C4-2B (cell line): ENCODE measurements around the gene CCDC112.

Experiments
- H3K27ac ChIP-seq: fragments of 450-650 bp; 2 replicates; pipeline ENCODE4 v1.5.1; 2017
- ZFX ChIP-seq: fragments of 450-650 bp; IDR thresholded peaks from 2 replicates; pipeline ENCODE4 v1.6.1; 2017
- TF ChIP-seq, protein P1 (sequence below): fragments of 450-650 bp; conservative IDR thresholded peaks from 2 replicates; pipeline ENCODE4 v1.5.1; 2017; ENCODE audit warnings: mild to moderate bottlenecking

CCDC112 gene

DNA sequence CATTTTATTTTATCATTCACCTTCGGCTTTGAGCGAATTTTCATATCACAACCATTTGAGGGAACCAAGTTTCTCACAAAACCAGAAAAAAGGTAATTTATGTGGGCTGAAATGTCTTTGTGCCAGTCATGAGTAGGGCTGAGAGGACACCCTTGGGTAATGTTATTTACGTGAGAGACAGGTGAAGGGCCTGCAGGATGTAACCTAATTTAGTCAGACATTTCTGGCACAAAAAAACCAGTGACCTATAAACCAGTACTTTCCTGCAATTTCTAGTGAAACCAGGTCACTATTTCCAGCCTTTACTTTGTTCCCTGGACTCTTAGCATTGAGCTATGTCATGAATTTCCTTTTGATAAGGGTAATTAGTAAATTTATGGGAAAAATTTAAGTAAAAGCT lies 17.2 kb upstream of the CCDC112 start:
- TF ChIP-seq ZFX = no peak
- TF ChIP-seq, protein P1, sequence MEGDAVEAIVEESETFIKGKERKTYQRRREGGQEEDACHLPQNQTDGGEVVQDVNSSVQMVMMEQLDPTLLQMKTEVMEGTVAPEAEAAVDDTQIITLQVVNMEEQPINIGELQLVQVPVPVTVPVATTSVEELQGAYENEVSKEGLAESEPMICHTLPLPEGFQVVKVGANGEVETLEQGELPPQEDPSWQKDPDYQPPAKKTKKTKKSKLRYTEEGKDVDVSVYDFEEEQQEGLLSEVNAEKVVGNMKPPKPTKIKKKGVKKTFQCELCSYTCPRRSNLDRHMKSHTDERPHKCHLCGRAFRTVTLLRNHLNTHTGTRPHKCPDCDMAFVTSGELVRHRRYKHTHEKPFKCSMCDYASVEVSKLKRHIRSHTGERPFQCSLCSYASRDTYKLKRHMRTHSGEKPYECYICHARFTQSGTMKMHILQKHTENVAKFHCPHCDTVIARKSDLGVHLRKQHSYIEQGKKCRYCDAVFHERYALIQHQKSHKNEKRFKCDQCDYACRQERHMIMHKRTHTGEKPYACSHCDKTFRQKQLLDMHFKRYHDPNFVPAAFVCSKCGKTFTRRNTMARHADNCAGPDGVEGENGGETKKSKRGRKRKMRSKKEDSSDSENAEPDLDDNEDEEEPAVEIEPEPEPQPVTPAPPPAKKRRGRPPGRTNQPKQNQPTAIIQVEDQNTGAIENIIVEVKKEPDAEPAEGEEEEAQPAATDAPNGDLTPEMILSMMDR = no peak
- H3K27ac ChIP-seq = no peak overlapping the region

DNA sequence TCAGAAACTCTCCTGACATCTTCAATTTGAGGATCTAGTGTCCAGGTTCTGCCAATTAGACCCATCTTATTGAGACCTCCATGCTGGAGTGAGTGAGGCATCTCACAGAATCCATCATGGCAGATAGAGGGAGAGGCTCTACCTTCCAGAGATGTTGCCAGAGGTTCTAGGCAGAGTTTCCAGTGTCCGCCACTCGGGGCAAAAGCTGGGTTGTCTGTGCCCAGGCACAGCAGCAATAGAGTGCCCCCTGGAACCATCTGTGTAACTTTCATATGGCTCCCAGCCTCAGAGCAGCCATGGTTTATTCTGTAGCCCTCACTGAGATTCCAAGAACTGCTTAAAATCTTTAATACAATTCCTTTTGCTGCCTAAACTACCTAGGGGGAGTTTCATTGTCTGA lies 16.6 kb upstream of the CCDC112 start:
- H3K27ac ChIP-seq = no peak overlapping the region
- no peak for TF ChIP-seq ZFX
- TF ChIP-seq, protein P1 = no peak

DNA sequence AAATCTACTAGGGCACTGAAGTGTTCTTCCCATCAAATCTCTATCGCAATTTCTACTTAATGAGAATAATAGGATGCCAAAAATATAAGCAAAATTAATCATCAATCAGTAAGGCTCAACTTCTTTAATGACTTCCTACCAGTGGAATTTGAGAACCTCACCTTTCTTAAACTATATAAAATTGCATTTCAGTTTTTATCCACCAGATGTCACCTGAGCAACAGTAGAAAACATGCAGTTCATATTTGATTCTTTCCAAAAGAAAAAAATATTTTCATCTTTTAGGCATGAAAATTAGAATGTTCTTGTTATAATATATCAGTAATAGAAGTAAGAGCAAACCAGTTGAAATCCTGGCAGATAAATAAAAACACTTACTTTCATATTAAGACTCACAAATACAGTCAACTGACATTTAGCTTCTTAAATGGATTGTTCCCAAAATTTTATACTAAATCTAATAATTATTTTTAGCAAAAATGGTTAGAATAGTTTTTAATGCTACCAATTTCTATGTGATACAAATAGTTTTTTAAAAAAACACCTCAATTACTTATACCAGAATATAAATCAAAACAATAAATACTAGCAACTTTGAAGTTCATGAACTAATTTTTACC lies 13.4 kb upstream of the CCDC112 start:
- TF ChIP-seq, protein P1 = peak; percentile 84
- no peak for TF ChIP-seq ZFX
- H3K27ac ChIP-seq = no peak overlapping the region

DNA sequence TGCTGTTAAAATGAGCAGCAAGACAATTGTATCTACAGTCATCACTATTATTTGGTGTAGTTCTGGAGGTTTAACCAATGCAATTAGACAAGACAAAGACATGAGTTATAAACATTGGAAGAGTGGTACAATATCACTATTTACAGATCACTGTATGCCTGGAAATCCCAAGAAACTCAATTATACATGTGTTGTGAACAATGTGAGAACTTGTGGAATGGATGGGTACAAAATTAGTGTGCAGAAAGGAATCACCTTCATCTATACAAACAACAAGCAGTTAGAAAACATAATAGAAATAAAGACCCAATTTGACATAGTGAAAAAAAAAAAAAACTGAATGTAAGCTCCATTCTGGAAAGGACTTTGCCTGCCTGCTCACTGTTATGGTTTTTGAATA lies 12.4 kb upstream of the CCDC112 start:
- TF ChIP-seq, protein P1 = no peak
- TF ChIP-seq ZFX = no peak
- H3K27ac ChIP-seq = no peak overlapping the region

DNA sequence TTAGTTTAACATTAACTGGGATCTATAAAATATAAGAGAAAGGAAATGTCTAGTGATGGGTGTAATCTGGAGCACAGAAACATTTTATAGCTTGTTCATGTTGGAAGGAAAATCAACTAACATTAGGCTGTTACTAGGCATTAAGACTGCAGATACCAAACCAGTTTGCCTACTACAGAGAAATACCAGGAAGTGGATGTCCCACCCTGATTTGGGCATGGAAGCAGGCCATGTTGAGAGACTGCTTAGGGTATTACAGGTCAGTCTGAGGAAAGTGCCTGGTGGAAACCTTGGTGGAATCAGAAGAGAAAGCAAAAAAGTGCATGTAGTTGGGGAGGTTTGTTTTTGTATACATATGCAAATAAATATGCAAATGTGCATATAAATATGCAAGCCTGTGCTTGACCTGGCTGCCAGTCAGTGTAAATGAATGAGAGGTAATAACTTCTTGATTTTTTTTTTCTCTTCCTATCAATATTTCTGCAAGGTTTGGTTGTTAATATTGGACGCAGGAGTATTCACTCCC lies 9.6 kb upstream of the CCDC112 start:
- H3K27ac ChIP-seq = no peak overlapping the region; the same call in 1 of the 2 replicates
- TF ChIP-seq, protein P1 = no peak

DNA sequence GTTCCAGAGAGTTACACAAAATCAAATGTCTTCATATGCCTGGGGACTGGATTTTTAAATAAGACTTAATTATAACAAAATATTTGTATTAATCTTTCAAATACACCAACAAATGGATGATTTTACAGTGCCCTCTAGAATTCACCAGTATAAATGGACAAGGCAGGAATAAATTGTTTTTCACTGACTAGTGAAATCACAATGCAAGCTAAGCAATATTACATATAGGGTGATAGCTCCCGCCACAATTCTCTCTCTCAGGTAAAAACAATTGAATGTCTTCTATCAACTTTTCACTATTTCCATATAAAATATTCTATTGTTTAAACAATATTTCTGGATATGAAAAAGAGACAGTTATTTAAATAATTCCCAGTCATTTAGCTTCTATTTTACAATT lies 8.0 kb upstream of the CCDC112 start:
- no peak overlapping the region for H3K27ac ChIP-seq
- TF ChIP-seq ZFX = no peak
- TF ChIP-seq, protein P1 = no peak

DNA sequence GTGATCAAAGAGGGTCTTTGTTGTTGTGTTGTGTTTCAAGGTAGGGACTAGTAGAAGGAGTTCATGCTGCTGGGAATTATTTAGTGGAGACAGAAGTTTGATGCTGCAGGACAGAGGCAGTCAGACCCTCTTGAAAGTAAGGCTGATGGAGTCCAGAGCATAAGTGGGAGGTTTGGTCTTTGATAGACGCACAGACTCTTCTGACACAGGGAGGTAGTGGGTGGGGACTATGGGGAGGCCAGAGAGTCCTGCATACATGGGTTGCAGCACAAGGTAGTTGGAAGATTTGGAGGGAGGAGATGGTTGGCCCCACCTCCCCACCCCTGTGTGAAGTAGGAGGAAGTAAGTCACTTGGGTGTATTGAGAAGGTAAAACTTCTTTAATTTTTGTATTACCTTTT lies 2.4 kb upstream of the CCDC112 start:
- TF ChIP-seq, protein P1 = no peak
- no peak for TF ChIP-seq ZFX
- H3K27ac ChIP-seq = no peak overlapping the region
